ENCODE data around the gene GATAD2A.

GATAD2A gene

DNA sequence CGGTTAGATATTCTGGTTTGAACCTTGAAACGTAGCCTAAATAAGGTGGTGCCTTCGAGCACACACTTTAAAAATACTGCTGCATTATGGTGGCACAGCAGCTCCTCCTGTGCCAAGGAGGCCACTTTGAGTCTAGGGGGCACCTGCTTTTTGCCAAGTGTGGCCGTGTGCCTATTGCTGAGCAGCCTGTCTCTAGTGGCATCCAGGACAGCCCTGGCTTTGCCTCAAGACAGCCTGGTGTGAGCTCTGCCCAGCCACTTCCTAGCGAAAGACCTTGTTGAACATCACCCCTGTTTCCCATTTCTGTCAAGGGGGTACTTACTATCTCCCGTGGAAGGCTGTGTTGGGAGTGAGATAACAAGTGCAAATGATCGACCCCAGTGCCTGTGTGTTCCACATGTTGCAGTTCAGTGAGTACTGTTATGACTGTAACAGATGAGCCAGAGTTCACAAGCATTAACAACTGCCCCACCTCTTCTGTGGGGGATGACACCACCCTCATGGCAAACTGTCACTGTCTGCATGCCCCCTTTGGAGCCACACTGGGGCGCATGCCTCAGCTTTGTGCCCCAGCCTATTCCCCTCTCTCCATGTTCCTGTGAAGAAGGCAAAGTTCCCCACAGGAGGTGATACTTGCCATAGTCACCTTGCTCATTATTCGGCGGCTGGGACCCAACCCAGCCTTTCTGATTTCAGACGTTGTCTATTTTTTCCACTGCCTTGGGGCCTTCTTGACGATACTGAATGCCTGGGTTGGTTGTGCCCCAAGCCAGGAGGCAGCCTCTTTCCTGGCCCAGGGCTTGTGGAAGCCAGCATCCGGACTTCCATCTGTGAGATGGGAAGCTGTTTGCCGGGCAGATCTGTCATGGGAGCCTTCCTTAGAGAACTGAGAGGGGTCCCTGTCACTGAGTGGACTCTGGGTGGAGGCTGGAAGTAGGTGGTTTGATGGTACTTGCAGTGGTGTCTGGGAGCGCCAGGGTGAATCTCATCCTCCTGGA lies 5.4 kb downstream of the GATAD2A start:
- no peak for TF ChIP-seq GABPA (IDR thresholded peaks at IDR 0.05; ENCODE audit: low read depth)
- no peaks in the 10 kb centered on the region for H3K27me3 ChIP-seq (ENCODE audit: insufficient read depth, poor library complexity, severe bottlenecking)
- no peak for DNase-seq (ENCODE audit: low read depth in 1 of 2, low spot score in 1 of 2)
- no peak overlapping the region for H3K4me3 ChIP-seq (replicated peaks; ENCODE audit: insufficient read depth, low read length)
- H3K27ac ChIP-seq (replicated peaks): no peak overlapping the region

DNA sequence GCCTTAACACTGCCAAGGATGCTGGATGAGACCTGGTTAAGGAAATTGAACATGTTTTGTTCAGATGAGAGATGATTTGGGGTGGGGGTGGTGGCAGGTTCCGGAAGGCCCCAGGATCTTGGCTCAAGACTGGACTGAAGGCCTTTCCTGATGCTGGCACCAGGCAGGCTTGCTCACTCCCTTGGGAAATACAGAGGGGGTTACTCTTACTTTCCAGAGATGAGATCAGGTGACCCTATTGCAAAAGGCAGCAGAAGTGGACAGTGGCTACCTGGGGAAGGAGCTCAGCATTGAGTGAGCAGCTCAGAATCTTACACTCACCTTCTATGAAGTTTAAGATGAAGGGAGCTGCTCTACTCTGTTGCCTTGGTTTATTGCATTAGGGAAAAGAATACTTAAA lies 10.8 kb downstream of the GATAD2A start:
- no peak for DNase-seq (ENCODE audit: low read depth in 1 of 2, low spot score in 1 of 2)
- no peak overlapping the region for H3K27ac ChIP-seq (replicated peaks)

DNA sequence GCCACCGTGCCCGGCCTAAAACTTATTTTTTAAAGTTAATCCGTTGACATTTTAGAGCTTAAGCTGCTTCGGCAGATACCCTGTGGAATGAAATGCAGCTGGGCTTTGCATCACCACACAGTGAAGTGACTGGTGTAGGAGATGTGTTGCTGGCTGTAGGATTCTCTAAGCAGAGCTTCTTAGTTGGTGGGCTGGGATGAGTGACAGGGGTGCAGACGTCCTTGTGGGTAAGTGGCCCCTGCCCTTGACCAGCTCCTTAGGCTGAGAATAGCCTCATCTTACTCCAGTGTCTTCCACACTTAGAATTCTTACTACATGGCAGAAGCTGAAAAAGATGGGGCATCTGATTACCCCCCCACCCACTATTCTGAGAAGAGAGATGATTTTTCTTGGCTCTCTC lies 11.6 kb downstream of the GATAD2A start:
- no peak for TF ChIP-seq SPI1 (IDR thresholded peaks at IDR 0.05; ENCODE audit: borderline replicate concordance, low read depth)
- TF ChIP-seq, protein P1, sequence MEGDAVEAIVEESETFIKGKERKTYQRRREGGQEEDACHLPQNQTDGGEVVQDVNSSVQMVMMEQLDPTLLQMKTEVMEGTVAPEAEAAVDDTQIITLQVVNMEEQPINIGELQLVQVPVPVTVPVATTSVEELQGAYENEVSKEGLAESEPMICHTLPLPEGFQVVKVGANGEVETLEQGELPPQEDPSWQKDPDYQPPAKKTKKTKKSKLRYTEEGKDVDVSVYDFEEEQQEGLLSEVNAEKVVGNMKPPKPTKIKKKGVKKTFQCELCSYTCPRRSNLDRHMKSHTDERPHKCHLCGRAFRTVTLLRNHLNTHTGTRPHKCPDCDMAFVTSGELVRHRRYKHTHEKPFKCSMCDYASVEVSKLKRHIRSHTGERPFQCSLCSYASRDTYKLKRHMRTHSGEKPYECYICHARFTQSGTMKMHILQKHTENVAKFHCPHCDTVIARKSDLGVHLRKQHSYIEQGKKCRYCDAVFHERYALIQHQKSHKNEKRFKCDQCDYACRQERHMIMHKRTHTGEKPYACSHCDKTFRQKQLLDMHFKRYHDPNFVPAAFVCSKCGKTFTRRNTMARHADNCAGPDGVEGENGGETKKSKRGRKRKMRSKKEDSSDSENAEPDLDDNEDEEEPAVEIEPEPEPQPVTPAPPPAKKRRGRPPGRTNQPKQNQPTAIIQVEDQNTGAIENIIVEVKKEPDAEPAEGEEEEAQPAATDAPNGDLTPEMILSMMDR (IDR thresholded peaks at IDR 0.05; ENCODE audit: insufficient read depth, low read length): no peak
- TF ChIP-seq POLR2AphosphoS5 (IDR thresholded peaks at IDR 0.05; ENCODE audit: low read depth): 0 out of 2 replicates have a peak, but pooled peaks have one; percentile 3
- TF ChIP-seq, protein P2, sequence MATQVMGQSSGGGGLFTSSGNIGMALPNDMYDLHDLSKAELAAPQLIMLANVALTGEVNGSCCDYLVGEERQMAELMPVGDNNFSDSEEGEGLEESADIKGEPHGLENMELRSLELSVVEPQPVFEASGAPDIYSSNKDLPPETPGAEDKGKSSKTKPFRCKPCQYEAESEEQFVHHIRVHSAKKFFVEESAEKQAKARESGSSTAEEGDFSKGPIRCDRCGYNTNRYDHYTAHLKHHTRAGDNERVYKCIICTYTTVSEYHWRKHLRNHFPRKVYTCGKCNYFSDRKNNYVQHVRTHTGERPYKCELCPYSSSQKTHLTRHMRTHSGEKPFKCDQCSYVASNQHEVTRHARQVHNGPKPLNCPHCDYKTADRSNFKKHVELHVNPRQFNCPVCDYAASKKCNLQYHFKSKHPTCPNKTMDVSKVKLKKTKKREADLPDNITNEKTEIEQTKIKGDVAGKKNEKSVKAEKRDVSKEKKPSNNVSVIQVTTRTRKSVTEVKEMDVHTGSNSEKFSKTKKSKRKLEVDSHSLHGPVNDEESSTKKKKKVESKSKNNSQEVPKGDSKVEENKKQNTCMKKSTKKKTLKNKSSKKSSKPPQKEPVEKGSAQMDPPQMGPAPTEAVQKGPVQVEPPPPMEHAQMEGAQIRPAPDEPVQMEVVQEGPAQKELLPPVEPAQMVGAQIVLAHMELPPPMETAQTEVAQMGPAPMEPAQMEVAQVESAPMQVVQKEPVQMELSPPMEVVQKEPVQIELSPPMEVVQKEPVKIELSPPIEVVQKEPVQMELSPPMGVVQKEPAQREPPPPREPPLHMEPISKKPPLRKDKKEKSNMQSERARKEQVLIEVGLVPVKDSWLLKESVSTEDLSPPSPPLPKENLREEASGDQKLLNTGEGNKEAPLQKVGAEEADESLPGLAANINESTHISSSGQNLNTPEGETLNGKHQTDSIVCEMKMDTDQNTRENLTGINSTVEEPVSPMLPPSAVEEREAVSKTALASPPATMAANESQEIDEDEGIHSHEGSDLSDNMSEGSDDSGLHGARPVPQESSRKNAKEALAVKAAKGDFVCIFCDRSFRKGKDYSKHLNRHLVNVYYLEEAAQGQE (IDR thresholded peaks at IDR 0.05; ENCODE audit: insufficient replicate concordance, low read depth): no peak
- H3K27ac ChIP-seq (replicated peaks): no peak overlapping the region
- DNase-seq (ENCODE audit: low read depth in 1 of 2, low spot score in 1 of 2): no peak
- no peaks in the 10 kb centered on the region for H3K27me3 ChIP-seq (ENCODE audit: insufficient read depth, poor library complexity, severe bottlenecking)
- no peak overlapping the region for H3K4me3 ChIP-seq (replicated peaks; ENCODE audit: insufficient read depth, low read length)

More for the DNA sequence above, 10.8 kb downstream of the GATAD2A start:
- H3K4me3 ChIP-seq (replicated peaks; ENCODE audit: insufficient read depth, low read length): no peak overlapping the region
- no peaks in the 10 kb centered on the region for H3K27me3 ChIP-seq (ENCODE audit: insufficient read depth, poor library complexity, severe bottlenecking)
- TF ChIP-seq SPI1 (IDR thresholded peaks at IDR 0.05; ENCODE audit: borderline replicate concordance, low read depth) (no peak), POLR2AphosphoS5 (IDR thresholded peaks at IDR 0.05; ENCODE audit: low read depth) (no peak)
- TF ChIP-seq, protein P1 (IDR thresholded peaks at IDR 0.05; ENCODE audit: insufficient read depth, low read length): no peak

DNA sequence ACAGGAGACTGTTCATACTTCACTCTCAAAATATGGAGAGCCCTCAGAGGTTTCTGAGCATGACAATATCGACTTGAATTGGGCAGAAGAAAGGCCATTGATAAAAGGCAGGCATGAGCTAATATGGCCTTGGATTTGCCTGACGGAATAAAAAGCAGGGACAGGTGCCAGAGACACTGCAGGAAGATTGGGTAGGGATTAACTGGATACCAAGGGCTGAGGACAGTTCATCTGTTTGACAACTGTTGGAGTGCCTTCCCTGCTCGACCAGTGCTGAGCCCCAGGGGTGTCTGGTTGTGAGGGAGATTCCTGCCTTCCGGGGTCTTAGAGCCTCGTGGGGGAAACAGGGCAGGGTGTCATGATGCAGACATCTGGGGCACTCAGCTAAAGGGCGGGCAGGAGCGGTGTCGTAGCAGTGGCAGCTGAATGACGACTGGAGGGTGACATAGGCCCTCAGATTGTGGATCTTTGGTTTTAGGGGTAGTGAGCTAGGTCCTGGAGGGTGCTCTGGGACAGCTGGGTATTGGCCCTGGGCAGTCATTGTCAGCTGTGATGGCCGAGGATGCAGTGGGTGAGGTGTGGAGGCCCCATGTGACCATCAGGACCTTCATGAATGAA lies 12.3 kb downstream of the GATAD2A start:
- no peak overlapping the region for H3K27ac ChIP-seq (replicated peaks)
- no peaks in the 10 kb centered on the region for H3K27me3 ChIP-seq (ENCODE audit: insufficient read depth, poor library complexity, severe bottlenecking)
- no peak for DNase-seq (ENCODE audit: low read depth in 1 of 2, low spot score in 1 of 2)
- no peak for TF ChIP-seq SPI1 (IDR thresholded peaks at IDR 0.05; ENCODE audit: borderline replicate concordance, low read depth)
- no peak for TF ChIP-seq POLR2AphosphoS5 (IDR thresholded peaks at IDR 0.05; ENCODE audit: low read depth)
- TF ChIP-seq, protein P1 (IDR thresholded peaks at IDR 0.05; ENCODE audit: insufficient read depth, low read length): no peak
- TF ChIP-seq GABPA (IDR thresholded peaks at IDR 0.05; ENCODE audit: low read depth): no peak
- TF ChIP-seq, protein P2 (IDR thresholded peaks at IDR 0.05; ENCODE audit: insufficient replicate concordance, low read depth): no peak
- no peak overlapping the region for H3K4me3 ChIP-seq (replicated peaks; ENCODE audit: insufficient read depth, low read length)
